Panc1 (cell line): ENCODE results near the gene TRPV6. TPM values are rescaled to one million over a fixed set of nuclear protein-coding genes. Genes with fewer than 3 reads are reported as not detected.

ENCODE experiments used
- ATAC-seq: fragments of 200-7000 bp; cut with Tn5 transposase; 2 replicates; pipeline ENCODE4 v1.9.1; 2020; ENCODE audit warnings: mild to moderate bottlenecking, moderate library complexity
- BruUV-seq: library from RNA; stranded (reverse); fragments of 400-500 nt; replicated peaks from 2 replicates; lab custom pipeline; 2021; lab: Mats Ljungman, UMichigan
- CTCF ChIA-PET: fragments of 300-600 bp; sonication (Branson Sonifier 250); formaldehyde crosslinking; loops from one replicate; lab custom pipeline; 2022; ENCODE audit warnings: antibody characterized with exemption; lab: Charles Lee
- POLR2A ChIA-PET: fragments of 300-600 bp; sonication (Branson Sonifier 250); formaldehyde crosslinking; loops from one replicate; lab custom pipeline; 2022; ENCODE audit warnings: antibody characterized with exemption; lab: Charles Lee
- DNase-seq: peaks from one replicate; pipeline ENCODE4 v3.0.0-alpha.2; 2010; ENCODE audit warnings: low read depth, low spot score
- H3K27ac ChIP-seq: 2 replicates; pipeline ENCODE4 v1.5.1; 2011; ENCODE audit warnings: mild to moderate bottlenecking, low read length, inconsistent platforms
- H3K27me3 ChIP-seq: fragments of 200-500 bp; sonication (Bioruptor generic); 2 replicates; pipeline ENCODE4 v1.6.0; 2014; ENCODE audit warnings: low read length, inconsistent platforms; ENCODE audit not compliant: control insufficient read depth, insufficient read depth
- H3K36me3 ChIP-seq: fragments of 200-500 bp; sonication (Bioruptor generic); 2 replicates; pipeline ENCODE4 v1.5.1; 2014; ENCODE audit warnings: inconsistent platforms, mild to moderate bottlenecking, low read length, moderate library complexity; ENCODE audit not compliant: control insufficient read depth, insufficient read depth
- H3K4me1 ChIP-seq: 2 replicates; pipeline ENCODE4 v1.5.1; 2011; ENCODE audit warnings: inconsistent platforms, mild to moderate bottlenecking, low read length, moderate library complexity; ENCODE audit not compliant: control insufficient read depth, insufficient read depth
- H3K4me3 ChIP-seq, 2 experiments: 2 replicates each; pipeline ENCODE4 v1.5.1; 2011 to 2012; ENCODE audit warnings: low read depth in 2 of 2, low read length in 2 of 2, mild to moderate bottlenecking in 2 of 2, inconsistent platforms in 1 of 2, moderate library complexity in 1 of 2
- H3K9me3 ChIP-seq: fragments of 200-500 bp; sonication (Bioruptor generic); 2 replicates; pipeline ENCODE4 v1.5.1; 2014; ENCODE audit warnings: low read depth, mild to moderate bottlenecking, inconsistent platforms, low read length, moderate library complexity; ENCODE audit not compliant: control insufficient read depth, insufficient read depth
- POLR2AphosphoS5 ChIP-seq: IDR thresholded peaks from 2 replicates; pipeline ENCODE4 v1.6.1; 2012; ENCODE audit warnings: mild to moderate bottlenecking, low read depth, low read length, moderate library complexity
- SIN3A ChIP-seq: IDR thresholded peaks from 2 replicates; pipeline ENCODE4 v1.6.1; 2012; ENCODE audit warnings: low read depth, mild to moderate bottlenecking, low read length, moderate library complexity, borderline replicate concordance; ENCODE audit not compliant: insufficient read depth
- TCF7L2 ChIP-seq: IDR thresholded peaks from 2 replicates; pipeline ENCODE4 v1.6.1; 2011; ENCODE audit warnings: mild to moderate bottlenecking, low read depth, low read length, inconsistent platforms
- in situ Hi-C: cut with HindIII; loops from 2 replicates; pipeline ENCODE4 v1.10.0; 2016; ENCODE audit warnings: low sequenced_read_pairs, low pct_unique_long_range_greater_than_20kb
- intact Hi-C: fragments of 100-400 bp; cut with micrococcal nuclease; formaldehyde crosslinking; loops from one replicate; pipeline ENCODE4 v1.10.0; 2022; ENCODE audit not compliant: unreplicated experiment
- total RNA-seq: library from RNA; stranded (reverse); gene quantifications from one replicate; pipeline ENCODE4 v1.2.1, GENCODE V29; 2021; ENCODE audit not compliant: unreplicated experiment
- TF ChIP-seq, protein P1 (sequence below): fragments of 450-650 bp; IDR thresholded peaks from 2 replicates; pipeline ENCODE4 v1.5.1; 2017; ENCODE audit warnings: mild to moderate bottlenecking
- TF ChIP-seq, protein P2 (sequence below), 2 experiments: IDR thresholded peaks; 2 replicates each; pipeline ENCODE4 v1.6.1; 2011 to 2012; ENCODE audit warnings: low read depth in 2 of 2, control low read depth in 1 of 2, low read length in 1 of 2, mild to moderate bottlenecking in 1 of 2, moderate library complexity in 1 of 2; ENCODE audit not compliant: insufficient read depth in 1 of 2

Gene TRPV6
- total RNA-seq, 1 experiment from 2014 or later, result not detected

DNA sequence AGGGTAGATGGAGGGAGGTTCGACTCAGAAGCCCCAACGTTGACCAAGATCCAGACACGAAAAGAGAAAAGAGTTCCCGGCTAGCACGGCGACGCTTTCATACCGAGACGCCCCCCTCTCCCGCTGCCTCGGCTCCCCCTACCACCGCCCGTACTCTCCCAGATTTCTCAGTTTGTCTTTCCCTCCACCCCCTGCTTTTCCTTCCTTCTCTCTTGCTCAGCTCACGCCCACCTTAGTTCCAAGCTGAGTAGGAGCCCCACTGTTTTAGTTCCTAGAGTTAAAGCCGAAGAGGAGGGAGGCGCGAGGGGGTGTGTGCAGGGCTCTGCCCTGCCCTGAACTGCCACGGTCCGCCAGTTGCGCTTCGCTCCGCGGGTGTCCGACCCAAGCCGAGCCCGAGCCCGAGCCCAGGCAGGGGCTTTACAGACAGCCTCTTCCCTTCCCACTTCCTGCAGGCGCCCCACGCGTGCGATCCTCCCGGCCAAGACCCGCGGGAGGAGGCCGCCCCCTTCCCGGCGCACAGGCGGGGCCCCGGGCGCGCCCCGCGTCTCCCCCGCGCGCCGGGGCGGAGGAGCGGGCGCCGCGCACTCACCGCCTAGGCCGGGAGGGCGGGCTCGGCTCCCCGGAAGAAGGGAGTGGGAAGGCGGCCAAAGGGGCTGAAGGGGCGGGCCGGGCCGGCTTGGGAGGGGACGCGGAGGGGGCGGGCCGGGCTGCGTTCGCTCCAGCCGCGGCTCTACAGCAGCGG lies 31.0 kb downstream of the TRPV6 start, which contains the start of gene EPHB6:
TSS of gene EPHB6 (plus strand) at position 705 of the 742 bp plus-strand sequence. CDS start 8,152 bp downstream, outside the sequence.
- Histone ChIP-seq H3K9me3 (no peaks in the 10 kb centered on the region), H3K4me1 (no peaks in the 10 kb centered on the region; the same call in 1 of the 2 replicates), H3K4me3 (peak within 1 kb of the TSS; percentile 56 to 79), H3K36me3 (no peaks in the 10 kb centered on the region; the same call in none of the 2 replicates), H3K27ac (no peak within 1 kb of the TSS), H3K27me3 (peaks cover 23% of the 10 kb centered on the region)
- ATAC-seq (peak; percentile 84), DNase-seq (no peak)
- intact Hi-C loops (loop anchor here (2.0 kb wide), 1 partner anchor 360 kb away; no protein-coding TSS in a partner anchor), in situ Hi-C loops (no loop called here)
- no TSS peak for BruUV-seq
- ChIA-PET POLR2A (no interaction called here), CTCF (interaction anchor here (0.6 to 1.0 kb wide), 3 partner anchors 36 to 561 kb away, joined by 3 to 6 read pairs (median 3); no protein-coding TSS in a partner anchor)
- TF ChIP-seq, protein P1, sequence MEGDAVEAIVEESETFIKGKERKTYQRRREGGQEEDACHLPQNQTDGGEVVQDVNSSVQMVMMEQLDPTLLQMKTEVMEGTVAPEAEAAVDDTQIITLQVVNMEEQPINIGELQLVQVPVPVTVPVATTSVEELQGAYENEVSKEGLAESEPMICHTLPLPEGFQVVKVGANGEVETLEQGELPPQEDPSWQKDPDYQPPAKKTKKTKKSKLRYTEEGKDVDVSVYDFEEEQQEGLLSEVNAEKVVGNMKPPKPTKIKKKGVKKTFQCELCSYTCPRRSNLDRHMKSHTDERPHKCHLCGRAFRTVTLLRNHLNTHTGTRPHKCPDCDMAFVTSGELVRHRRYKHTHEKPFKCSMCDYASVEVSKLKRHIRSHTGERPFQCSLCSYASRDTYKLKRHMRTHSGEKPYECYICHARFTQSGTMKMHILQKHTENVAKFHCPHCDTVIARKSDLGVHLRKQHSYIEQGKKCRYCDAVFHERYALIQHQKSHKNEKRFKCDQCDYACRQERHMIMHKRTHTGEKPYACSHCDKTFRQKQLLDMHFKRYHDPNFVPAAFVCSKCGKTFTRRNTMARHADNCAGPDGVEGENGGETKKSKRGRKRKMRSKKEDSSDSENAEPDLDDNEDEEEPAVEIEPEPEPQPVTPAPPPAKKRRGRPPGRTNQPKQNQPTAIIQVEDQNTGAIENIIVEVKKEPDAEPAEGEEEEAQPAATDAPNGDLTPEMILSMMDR, result no peak
- TF ChIP-seq, protein P2, sequence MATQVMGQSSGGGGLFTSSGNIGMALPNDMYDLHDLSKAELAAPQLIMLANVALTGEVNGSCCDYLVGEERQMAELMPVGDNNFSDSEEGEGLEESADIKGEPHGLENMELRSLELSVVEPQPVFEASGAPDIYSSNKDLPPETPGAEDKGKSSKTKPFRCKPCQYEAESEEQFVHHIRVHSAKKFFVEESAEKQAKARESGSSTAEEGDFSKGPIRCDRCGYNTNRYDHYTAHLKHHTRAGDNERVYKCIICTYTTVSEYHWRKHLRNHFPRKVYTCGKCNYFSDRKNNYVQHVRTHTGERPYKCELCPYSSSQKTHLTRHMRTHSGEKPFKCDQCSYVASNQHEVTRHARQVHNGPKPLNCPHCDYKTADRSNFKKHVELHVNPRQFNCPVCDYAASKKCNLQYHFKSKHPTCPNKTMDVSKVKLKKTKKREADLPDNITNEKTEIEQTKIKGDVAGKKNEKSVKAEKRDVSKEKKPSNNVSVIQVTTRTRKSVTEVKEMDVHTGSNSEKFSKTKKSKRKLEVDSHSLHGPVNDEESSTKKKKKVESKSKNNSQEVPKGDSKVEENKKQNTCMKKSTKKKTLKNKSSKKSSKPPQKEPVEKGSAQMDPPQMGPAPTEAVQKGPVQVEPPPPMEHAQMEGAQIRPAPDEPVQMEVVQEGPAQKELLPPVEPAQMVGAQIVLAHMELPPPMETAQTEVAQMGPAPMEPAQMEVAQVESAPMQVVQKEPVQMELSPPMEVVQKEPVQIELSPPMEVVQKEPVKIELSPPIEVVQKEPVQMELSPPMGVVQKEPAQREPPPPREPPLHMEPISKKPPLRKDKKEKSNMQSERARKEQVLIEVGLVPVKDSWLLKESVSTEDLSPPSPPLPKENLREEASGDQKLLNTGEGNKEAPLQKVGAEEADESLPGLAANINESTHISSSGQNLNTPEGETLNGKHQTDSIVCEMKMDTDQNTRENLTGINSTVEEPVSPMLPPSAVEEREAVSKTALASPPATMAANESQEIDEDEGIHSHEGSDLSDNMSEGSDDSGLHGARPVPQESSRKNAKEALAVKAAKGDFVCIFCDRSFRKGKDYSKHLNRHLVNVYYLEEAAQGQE (IDR thresholded peaks at IDR 0.05; ENCODE audit: insufficient read depth in 1 of 2, low read depth in 2 of 2, low read length in 1 of 2), result no peak
- TF ChIP-seq SIN3A (no peak), POLR2AphosphoS5 (no peak), TCF7L2 (no peak)

DNA sequence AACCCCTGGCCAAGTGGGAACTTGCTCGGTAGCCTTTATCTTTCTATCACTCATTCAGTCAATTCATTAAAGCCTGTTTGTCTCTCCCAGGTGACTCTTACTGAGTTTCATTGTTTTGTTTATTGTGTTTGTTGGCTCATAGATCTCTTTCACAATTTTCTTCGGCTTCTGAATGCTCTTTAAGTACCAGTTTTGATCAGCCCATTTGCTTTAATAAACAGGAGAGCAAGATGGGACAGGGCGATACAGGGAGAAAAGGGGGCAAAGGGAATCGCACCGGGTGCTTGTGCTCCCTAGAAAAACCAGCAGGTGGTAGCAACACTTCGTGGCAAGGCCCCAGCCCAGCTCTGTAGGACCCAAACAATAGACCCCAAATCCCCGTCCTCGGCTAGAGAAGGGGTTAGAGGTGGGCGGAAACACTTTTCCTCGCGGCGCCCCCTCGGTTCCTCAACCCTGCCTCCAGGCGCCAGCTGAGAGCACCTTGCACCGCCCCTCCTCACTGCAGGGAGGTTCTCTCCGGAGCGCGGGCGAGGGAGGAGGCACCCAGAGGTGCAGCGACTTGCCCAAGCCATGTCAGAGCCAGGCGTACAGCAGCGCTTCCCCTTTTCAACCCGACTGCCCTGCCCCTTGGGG lies 31.7 kb downstream of the TRPV6 start:
- Histone ChIP-seq H3K27me3 (peaks cover 27% of the 10 kb centered on the region), H3K4me1 (no peaks in the 10 kb centered on the region; the same call in 1 of the 2 replicates), H3K9me3 (no peaks in the 10 kb centered on the region), H3K36me3 (no peaks in the 10 kb centered on the region; the same call in none of the 2 replicates), H3K27ac (no peak overlapping the region), H3K4me3 (peak overlapping the region; percentile 56 to 79)
- CTCF ChIA-PET, result interaction anchor here (0.6 to 1.0 kb wide), 2 partner anchors 362 to 562 kb away, joined by 3 to 6 read pairs; no protein-coding TSS in a partner anchor
- DNase-seq (peak; percentile 61), ATAC-seq (peak; percentile 89)
- TF ChIP-seq, protein P1, result peak; percentile 90
- TF ChIP-seq, protein P2 (IDR thresholded peaks at IDR 0.05; ENCODE audit: insufficient read depth in 1 of 2, low read depth in 2 of 2, low read length in 1 of 2), result no peak
- BruUV-seq, result no TSS peak
- intact Hi-C loops (loop anchor here (1.0 to 2.0 kb wide), 2 partner anchors 149 to 361 kb away; no protein-coding TSS in a partner anchor), in situ Hi-C loops (no loop called here)
- POLR2A ChIA-PET, result no interaction called here
